GM19468 (cell line): ENCODE measurements around the gene ADAMTS18.
"Not testable (repeated sequence)": the region's sequence is repeated elsewhere in the genome, so short reads cannot be mapped to it uniquely, and the experiment has no call there.

ENCODE experiments used
- ATAC-seq: cut with Tn5 transposase; IDR thresholded peaks from one replicate; pipeline ENCODE4 v1.9.1; 2021; ENCODE audit warnings: mild to moderate bottlenecking, moderate library complexity, moderate number of reproducible peaks; ENCODE audit not compliant: unreplicated experiment; ENCODE audit errors: extremely low read depth

Gene ADAMTS18

DNA sequence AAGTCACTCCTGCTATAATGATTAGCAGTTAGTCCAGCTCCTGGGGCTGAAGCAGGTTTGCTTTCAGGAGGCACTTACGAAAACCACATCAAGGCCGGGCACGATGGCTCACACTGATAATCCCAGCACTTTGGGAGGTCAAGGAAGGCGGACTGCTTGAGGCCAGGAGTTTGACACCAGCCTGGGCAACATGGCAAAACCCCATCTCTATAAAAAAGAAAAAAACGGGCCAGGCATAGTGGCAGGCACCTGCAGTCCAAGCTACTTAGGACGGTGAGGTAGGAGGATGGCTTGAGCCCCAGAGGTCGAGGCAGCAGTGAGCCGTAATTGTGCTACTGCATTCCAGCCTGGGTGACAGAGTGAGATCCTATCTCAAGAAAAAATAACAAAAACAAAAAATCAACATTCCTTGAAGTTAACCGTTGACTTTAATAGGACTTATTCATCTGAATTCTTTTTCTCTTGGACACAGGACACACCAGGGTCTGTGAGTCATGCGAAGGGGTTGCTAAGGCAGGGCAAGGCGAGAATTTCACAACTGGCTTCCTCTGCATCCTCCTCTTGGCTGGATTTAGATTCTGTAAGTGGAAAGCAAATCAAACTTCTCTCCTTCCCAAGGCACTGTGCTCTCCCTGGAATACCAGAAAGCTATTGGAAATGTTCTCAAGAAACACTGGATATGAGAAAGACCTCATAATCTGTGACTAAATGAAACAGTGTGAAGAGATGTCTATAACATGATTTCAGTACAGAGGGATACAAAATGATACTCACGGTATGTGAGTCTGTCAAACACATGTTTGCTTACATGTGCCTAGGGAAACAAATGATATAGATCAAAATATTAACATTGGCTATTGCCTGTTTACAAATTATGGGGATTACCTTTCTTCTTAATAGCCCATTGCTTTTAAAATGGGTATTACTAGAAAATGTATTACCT is 136.1 kb downstream of the ADAMTS18 start:
- no peak for ATAC-seq

DNA sequence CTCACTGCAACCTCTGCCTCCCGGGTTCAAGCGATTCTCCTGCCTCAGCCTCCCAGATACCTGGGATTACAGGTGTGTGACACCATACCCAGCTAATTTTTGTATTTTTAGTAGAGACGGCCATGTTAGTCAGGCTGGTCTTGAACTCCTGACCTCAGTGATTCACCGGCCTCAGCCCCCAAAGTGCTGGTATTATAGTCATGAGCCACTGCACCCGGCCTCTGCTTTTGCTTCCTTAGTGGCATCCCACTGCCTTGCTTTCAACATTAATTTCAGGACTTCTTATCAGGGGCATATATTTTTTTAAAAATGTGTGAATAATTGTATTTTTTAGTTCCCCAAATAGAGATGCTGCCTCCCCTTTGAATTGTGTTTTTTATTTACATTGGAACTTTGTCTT is 136.8 kb downstream of the ADAMTS18 start:
- no peak for ATAC-seq

- ATAC-seq: no peak
Observed at GRCh38 chr16:77295896-77296295, 138.9 kb downstream of the ADAMTS18 start.

GRCh38 chr16:77290451-77291115 is 144.3 kb downstream of the ADAMTS18 start:
- ATAC-seq: no peak

DNA sequence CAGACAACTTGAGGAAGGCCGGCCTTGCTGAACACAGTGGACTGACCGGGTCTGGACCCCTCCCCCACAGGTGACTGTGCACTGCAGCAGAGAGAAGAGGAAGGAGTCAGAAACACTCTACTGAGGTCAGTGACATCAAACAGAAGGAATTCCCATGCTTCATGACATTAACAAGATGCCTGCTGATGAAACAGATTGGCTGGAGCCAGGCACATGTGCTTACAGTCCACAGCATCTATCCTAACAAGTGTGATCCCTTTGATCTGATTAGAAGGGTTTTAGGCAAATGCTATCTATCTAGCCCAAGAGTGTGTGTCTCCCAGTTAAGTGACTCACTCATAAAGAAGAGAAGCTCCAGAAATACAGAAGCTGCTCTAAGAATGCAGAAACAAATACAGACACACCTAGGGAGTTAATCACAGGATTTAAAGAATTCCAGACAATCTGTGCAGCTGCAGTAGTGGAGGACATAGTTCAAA is 145.5 kb downstream of the ADAMTS18 start:
- no peak for ATAC-seq

GRCh38 chr16:77288222-77288621 is 146.6 kb downstream of the ADAMTS18 start:
- ATAC-seq: no peak

DNA sequence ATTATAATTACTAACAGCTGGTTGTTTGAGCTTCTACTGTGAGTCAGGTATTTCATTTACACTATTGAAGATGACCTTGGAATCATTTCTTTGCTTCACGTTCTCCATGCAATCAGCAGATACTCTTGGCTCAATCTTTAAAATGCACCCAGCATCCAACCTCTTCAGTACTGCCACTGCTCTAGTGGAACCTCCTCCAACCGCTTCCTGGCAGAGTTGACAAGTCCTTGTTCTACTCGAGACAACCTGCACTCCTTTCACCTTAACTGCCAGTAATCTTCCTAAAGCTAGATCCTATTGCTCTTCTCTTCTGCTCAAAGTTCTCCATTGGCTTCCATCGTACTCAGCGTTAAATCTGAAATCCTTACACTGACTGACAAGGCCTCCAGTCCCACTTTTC is 149.2 kb downstream of the ADAMTS18 start:
- no peak for ATAC-seq

GRCh38 chr16:77282345-77282744 is 152.5 kb downstream of the ADAMTS18 start:
- no peak for ATAC-seq

DNA sequence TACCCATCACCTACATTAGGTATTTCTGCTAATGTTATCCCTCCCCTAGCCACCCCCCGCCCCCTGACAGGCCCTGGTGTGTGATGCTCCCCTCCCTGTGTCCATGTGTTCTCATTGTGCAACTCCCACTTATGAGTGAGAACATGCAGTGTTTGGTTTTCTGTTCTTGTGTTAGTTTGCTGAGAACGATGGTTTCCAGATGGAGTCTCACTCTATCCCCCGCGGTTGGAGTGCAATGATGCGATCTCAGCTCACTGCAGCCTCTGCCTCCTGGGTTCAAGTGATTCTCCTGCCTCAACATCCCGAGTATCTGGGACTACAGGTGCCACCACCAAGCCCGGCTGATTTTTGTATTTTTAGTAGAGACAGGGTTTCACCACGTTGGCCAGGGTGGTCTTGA is 155.5 kb downstream of the ADAMTS18 start:
- ATAC-seq: not testable (repeated sequence)

DNA sequence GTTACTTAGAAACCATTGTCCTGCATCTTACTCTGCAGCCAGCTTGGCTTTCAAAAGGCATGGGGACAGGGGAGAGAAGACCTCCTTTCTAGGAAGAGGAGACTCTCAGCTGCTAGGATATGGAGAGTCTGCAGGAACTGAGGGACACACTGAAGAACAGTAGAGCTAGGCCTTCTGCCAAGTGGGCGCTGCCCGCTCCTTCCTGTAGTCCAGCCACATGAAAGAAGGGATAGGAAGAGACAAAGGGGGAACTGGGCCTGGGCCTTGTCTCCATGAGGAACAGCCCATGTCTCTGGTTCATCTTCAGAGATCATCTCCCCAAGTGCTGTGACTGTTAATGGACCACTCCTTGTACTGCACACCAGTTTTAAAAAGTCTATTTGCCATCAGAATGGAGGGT is 157.3 kb downstream of the ADAMTS18 start:
- no peak for ATAC-seq

- no peak for ATAC-seq
Observed at GRCh38 chr16:77277141-77277540, 157.7 kb downstream of the ADAMTS18 start.

DNA sequence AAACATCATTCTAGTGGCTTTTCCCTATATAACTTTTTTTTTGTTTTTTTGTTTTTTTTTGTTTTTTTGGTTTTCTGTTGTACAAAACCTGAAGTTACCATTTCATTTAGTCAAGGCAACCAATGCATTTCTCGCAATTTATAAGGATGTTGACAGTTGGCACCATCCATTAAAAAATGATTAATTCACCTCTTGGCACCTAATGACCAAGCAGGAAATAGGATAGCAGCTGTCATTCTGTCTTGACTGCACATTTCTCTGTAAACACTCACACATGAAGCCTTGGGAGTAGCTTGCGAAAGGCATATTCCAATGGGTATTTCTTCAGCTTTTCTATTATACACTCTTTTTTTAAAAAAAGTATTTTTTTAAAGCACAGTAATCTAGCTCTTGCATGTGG is 158.2 kb downstream of the ADAMTS18 start:
- no peak for ATAC-seq

DNA sequence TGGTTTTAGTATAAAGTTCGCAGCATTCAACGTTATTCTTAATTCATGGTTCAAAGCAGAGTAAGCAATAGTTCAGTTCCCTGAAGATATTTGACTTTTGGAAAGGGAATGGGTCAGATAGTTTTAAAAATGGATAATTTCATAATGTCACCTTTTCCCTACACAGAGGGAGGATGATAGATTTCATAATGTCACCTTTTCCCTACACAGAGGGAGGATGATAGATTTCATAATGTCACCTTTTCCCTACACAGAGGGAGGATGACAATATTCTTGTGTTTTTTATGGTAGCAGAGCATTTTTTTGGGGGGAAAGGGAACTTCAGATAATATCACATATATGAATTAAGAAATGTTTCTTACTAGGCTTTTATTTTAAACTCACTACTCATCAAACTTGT is 159.5 kb downstream of the ADAMTS18 start:
- not testable (repeated sequence) for ATAC-seq

DNA sequence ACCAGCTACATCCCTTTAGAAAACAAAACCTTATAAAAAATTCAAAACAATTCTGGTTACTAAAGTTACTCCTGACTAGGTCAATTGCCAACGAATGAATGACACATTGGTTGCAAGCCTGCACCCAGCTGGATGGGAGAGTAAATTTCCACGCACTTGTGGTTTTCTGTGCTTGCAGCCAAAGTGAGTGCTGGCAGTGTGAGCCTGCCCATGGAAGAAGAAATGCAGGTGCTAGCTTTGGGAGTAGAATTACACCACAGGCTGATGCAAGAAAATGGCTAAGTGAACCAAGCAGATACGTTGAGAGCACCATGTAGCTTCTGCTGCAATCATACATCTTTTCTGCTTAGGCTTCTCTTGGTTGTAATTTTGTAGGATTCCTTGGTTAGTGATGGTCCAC is 161.0 kb downstream of the ADAMTS18 start:
- ATAC-seq: no peak

GRCh38 chr16:77271532-77272426 is 163.1 kb downstream of the ADAMTS18 start:
- no peak for ATAC-seq

DNA sequence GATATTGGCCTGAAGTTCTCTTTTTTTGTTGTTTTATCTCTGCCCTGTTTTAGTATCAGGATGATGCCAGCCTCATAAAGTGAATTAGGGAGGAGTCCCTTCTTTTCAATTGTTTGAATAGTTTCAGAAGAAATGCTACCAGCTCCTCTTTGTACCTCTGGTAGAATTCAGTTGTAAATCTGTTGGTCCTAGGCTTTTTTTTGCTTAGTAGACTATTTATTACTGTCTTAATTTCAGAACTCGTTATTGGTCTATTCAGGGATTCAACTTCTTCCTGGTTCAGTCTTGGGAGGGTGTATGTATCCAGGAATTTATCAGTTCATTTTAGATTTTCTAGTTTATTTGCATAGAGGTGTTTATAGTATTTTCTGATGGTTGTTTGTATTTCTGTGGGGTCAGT is 168.6 kb downstream of the ADAMTS18 start:
- ATAC-seq: not testable (repeated sequence)

DNA sequence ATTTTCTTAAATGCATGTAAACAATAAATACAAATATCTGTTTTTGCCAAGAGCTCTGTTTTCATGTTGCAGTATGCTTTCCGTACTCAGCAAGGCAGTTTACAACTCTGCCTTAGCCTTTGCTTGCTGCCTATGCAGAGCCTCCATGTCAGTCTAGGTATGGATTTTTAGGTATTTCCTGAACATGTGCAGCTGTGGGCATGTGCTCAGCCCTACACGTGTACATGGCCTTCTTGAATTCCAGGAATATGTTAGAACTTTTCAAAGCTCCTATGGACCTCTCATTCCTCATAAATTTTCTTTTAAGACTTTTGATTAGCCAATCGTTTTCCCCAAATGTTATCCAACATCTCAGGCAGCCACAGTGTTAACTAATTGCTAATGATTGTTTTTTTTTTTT is 171.9 kb downstream of the ADAMTS18 start:
- no peak for ATAC-seq

DNA sequence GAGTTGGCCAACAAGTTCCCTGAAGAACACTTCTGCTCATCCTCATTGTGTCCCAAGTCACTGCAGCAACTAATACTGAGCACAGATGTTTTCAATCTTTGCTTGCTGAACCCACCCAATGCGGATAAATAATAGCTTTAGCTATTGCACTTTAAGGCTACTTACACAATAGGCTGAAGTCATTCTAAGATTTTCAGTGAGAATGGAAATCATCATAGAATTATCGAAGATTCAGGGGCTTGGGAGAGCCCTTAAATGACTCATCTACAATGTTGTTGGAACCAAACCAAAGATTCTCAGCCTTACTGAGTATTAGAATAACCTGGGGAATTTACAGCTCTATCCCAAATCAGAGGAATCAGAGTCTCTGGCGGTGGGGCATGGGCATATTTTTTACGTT is 184.4 kb downstream of the ADAMTS18 start:
- ATAC-seq: no peak

DNA sequence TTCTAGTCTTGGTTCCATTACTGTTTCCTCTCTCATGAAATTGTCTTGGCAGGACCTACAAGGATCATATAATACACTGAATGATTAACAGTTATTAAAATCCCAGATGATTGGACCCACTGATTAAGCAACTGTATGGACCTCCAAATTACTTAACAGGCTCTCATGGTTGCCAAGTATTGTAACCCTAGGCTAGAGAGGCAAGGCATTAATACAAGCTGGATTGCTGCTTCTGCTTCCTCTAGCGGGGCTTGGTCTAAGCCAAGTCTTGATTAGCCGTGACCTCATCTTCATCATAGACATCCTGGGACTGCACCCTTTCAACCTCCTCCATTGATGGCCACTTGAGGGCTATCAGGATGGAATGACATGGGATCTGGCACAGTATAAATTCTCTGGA is 188.7 kb downstream of the ADAMTS18 start:
- ATAC-seq: no peak

DNA sequence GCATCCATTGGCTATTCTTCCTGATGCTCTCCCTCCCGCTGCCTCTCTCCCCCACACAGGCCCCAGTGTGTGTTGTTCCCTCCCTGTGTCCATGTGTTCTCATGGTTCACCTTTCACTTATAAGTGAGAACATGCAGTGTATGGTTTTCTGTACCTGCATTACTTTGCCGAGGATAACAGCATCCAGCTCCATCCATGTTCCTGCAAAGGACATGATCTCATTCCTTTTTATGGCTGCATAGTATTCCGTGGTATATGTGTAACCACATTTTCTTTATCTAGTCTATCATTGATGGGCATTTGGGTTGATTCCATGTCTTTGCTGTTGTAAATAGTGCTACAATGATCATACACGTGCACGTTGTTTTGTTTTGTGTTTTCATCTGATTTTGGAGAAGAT is 192.4 kb downstream of the ADAMTS18 start:
- ATAC-seq: not testable (repeated sequence)
